Measurements from ENCODE around the gene ZNF784.
A peak's percentile ranks its signal among the peaks of the same experiment; 100 is the strongest.
"Not testable (repeated sequence)": the region's sequence is repeated elsewhere in the genome, so short reads cannot be mapped to it uniquely, and the experiment has no call there.

ZNF784 gene

GRCh38 chr19:55578761-55579747 is 45.3 kb downstream of the ZNF784 start:
- H3K27me3 ChIP-seq (ENCODE audit: control insufficient read depth, insufficient read depth, low read length) = no peaks in the 10 kb centered on the region
- peaks cover 11% of the 10 kb centered on the region for H3K4me1 ChIP-seq (ENCODE audit: control insufficient read depth, insufficient read depth, low read length)
- peak overlapping the region; percentile 20 for H3K4me3 ChIP-seq (ENCODE audit: low read length)
- no peaks in the 10 kb centered on the region for H3K36me3 ChIP-seq (ENCODE audit: control insufficient read depth, insufficient read depth, low read length)
- H3K9ac ChIP-seq (ENCODE audit: low read length) = peak overlapping the region; percentile 93
- no peaks in the 10 kb centered on the region for H3K9me3 ChIP-seq (ENCODE audit: control insufficient read depth, low read length)

GRCh38 chr19:55578031-55578760 is 46.2 kb downstream of the ZNF784 start:
- H3K4me3 ChIP-seq (ENCODE audit: low read length) = no peak overlapping the region
- H3K27me3 ChIP-seq (ENCODE audit: control insufficient read depth, insufficient read depth, low read length) = no peaks in the 10 kb centered on the region
- no peaks in the 10 kb centered on the region for H3K36me3 ChIP-seq (ENCODE audit: control insufficient read depth, insufficient read depth, low read length)
- H3K9ac ChIP-seq (ENCODE audit: low read length) = no peak overlapping the region
- no peaks in the 10 kb centered on the region for H3K9me3 ChIP-seq (ENCODE audit: control insufficient read depth, low read length)
- H3K4me1 ChIP-seq (ENCODE audit: control insufficient read depth, insufficient read depth, low read length) = peaks cover 11% of the 10 kb centered on the region

GRCh38 chr19:55576746-55577145 is 47.6 kb downstream of the ZNF784 start:
- Histone ChIP-seq H3K27me3 (ENCODE audit: control insufficient read depth, insufficient read depth, low read length) (no peaks in the 10 kb centered on the region), H3K4me3 (ENCODE audit: low read length) (no peak overlapping the region), H3K36me3 (ENCODE audit: control insufficient read depth, insufficient read depth, low read length) (no peaks in the 10 kb centered on the region), H3K9ac (ENCODE audit: low read length) (no peak overlapping the region), H3K4me1 (ENCODE audit: control insufficient read depth, insufficient read depth, low read length) (peaks cover 9% of the 10 kb centered on the region), H3K9me3 (ENCODE audit: control insufficient read depth, low read length) (no peaks in the 10 kb centered on the region)

GRCh38 chr19:55573929-55574328 is 50.4 kb downstream of the ZNF784 start:
- not testable (repeated sequence) for H3K9me3 ChIP-seq (ENCODE audit: control insufficient read depth, low read length); H3K4me3 ChIP-seq (ENCODE audit: low read length); H3K4me1 ChIP-seq (ENCODE audit: control insufficient read depth, insufficient read depth, low read length); H3K27me3 ChIP-seq (ENCODE audit: control insufficient read depth, insufficient read depth, low read length); H3K36me3 ChIP-seq (ENCODE audit: control insufficient read depth, insufficient read depth, low read length); H3K9ac ChIP-seq (ENCODE audit: low read length)
